Type B pancreatic cell (in vitro differentiated cells): ENCODE measurements around the gene SLC8A1. TPM values are rescaled to one million over a fixed set of nuclear protein-coding genes. Genes with fewer than 3 reads are reported as not detected.

ENCODE experiments used
- DNase-seq: peaks from one replicate; pipeline ENCODE4 v3.0.0; 2021; ENCODE audit warnings: mixed read lengths; ENCODE audit not compliant: unreplicated experiment; ENCODE audit errors: extremely low spot score
- H3K27ac Mint-ChIP-seq: 2 replicates; pipeline ENCODE4 v1.8.0; 2021; ENCODE audit warnings: mild to moderate bottlenecking, mixed read lengths
- H3K27me3 Mint-ChIP-seq: 2 replicates; pipeline ENCODE4 v1.8.0; 2021; ENCODE audit warnings: mixed read lengths
- H3K36me3 Mint-ChIP-seq: 2 replicates; pipeline ENCODE4 v1.8.0; 2021; ENCODE audit warnings: mixed read lengths
- H3K4me1 Mint-ChIP-seq: one replicate; pipeline ENCODE4 v1.8.0; 2021; ENCODE audit warnings: mixed read lengths; ENCODE audit not compliant: unreplicated experiment
- H3K4me3 Mint-ChIP-seq: 2 replicates; pipeline ENCODE4 v1.8.0; 2021; ENCODE audit warnings: mild to moderate bottlenecking, mixed read lengths
- H3K9me3 Mint-ChIP-seq: 2 replicates; pipeline ENCODE4 v1.8.0; 2021; ENCODE audit warnings: mixed read lengths
- total RNA-seq: library from RNA; stranded (reverse); gene quantifications from 2 replicates; pipeline ENCODE4 v1.2.1, GENCODE V29; 2021; ENCODE audit warnings: low replicate concordance
- TF ChIP-seq, protein P1 (sequence below): fragments of 200-600 bp; sonication (generic); conservative IDR thresholded peaks from 2 replicates; pipeline ENCODE4 v1.5.0; 2021; ENCODE audit warnings: antibody characterized with exemption, mild to moderate bottlenecking

SLC8A1 gene
- total RNA-seq, 1 donor from 2014 or later: 42.1 TPM

DNA sequence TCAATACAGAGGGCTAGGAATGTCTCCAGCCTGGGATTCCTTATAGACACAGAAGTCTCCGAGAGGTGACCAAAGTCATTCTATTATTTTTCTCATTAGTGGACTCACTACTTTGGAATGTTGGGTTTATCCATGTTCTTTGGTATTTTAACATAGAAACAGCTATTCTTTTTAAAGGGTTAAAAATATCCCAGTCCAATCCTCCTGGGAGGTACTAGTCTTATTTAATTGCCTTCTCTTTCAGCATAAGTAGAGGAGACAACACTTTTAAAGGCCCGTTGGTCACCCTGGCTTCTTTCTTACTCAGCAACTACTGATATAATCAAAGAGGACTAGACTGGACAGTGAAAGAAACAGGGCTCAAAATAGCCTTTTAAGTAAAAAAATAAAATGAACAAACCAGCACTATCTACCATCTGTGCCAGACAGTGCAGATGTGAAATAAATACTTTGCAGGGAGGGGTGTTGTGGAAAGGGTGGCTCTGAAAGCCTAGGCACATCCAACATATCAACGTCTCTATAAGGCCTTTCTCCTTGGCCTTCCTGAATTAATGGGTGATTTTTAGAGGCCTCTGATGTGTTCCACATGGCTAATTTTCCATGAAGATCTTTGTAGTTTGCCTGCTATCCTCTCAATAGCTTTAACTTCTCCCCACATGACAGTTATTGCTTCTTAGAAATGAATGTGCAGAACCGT is 338.5 kb downstream of the SLC8A1 start:
- H3K36me3 Mint-ChIP-seq: peaks cover 4% of the 10 kb centered on the region
- H3K27ac Mint-ChIP-seq: no peak overlapping the region
- DNase-seq: no peak
- H3K27me3 Mint-ChIP-seq: no peaks in the 10 kb centered on the region
- TF ChIP-seq, protein P1, sequence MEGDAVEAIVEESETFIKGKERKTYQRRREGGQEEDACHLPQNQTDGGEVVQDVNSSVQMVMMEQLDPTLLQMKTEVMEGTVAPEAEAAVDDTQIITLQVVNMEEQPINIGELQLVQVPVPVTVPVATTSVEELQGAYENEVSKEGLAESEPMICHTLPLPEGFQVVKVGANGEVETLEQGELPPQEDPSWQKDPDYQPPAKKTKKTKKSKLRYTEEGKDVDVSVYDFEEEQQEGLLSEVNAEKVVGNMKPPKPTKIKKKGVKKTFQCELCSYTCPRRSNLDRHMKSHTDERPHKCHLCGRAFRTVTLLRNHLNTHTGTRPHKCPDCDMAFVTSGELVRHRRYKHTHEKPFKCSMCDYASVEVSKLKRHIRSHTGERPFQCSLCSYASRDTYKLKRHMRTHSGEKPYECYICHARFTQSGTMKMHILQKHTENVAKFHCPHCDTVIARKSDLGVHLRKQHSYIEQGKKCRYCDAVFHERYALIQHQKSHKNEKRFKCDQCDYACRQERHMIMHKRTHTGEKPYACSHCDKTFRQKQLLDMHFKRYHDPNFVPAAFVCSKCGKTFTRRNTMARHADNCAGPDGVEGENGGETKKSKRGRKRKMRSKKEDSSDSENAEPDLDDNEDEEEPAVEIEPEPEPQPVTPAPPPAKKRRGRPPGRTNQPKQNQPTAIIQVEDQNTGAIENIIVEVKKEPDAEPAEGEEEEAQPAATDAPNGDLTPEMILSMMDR: no peak
- no peak overlapping the region for H3K4me3 Mint-ChIP-seq
- peaks cover 21% of the 10 kb centered on the region for H3K4me1 Mint-ChIP-seq
- no peaks in the 10 kb centered on the region for H3K9me3 Mint-ChIP-seq

DNA sequence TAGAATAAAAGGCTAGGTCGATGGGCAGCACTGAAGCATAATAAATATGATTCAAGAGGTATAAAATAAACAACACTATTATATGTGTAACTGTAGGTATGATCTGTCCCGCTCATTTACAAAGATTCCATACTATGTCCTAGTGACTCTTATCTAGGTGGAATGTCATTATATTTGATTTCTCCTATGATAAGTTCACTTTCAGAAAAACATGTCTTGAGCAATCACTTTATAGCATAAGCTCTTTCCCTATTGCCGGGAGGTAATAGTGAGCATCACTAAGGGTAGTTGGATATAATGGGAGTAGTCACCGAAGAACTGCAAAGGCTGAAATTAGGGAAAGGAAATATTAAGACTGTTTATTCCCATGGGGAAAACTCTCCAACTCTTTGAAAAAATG is 342.5 kb downstream of the SLC8A1 start:
- H3K4me1 Mint-ChIP-seq: peaks cover 25% of the 10 kb centered on the region
- no peak overlapping the region for H3K27ac Mint-ChIP-seq
- no peak for DNase-seq
- no peaks in the 10 kb centered on the region for H3K27me3 Mint-ChIP-seq
- TF ChIP-seq, protein P1: no peak
- H3K4me3 Mint-ChIP-seq: no peak overlapping the region
- no peaks in the 10 kb centered on the region for H3K9me3 Mint-ChIP-seq
- no peaks in the 10 kb centered on the region for H3K36me3 Mint-ChIP-seq

GRCh38 chr2:40108851-40109250 is 343.0 kb downstream of the SLC8A1 start:
- Mint-ChIP-seq H3K4me3 (no peak overlapping the region), H3K27me3 (no peaks in the 10 kb centered on the region), H3K36me3 (no peaks in the 10 kb centered on the region), H3K4me1 (peaks cover 20% of the 10 kb centered on the region), H3K9me3 (no peaks in the 10 kb centered on the region), H3K27ac (no peak overlapping the region)
- no peak for DNase-seq
- TF ChIP-seq, protein P1: no peak

GRCh38 chr2:40106061-40106460 is 345.8 kb downstream of the SLC8A1 start:
- DNase-seq: no peak

DNA sequence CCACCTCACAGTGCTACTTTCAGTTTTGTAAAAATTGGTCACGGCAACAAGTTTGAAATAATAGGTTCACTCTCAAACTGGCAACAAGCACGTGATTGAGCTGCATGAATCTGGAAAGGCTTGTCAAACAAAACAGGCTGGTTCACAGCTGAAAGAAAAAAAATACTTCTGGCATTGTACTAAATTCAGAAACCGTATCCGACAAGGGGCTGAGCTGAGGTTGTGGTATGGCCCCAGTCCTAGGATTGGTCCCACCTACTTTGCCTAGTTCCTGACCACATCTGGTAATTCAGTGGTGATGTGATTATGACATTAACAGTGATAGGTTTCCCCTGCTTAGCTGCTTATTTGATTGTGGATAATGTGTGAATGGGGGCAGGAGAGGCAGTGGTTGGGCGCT is 346.3 kb downstream of the SLC8A1 start:
- TF ChIP-seq, protein P1: no peak
- no peak for DNase-seq
- no peak overlapping the region for H3K4me3 Mint-ChIP-seq
- H3K9me3 Mint-ChIP-seq: no peaks in the 10 kb centered on the region
- peaks cover 22% of the 10 kb centered on the region for H3K4me1 Mint-ChIP-seq
- no peak overlapping the region for H3K27ac Mint-ChIP-seq
- H3K36me3 Mint-ChIP-seq: no peaks in the 10 kb centered on the region
- H3K27me3 Mint-ChIP-seq: no peaks in the 10 kb centered on the region

More at GRCh38 chr2:40106061-40106460, 345.8 kb downstream of the SLC8A1 start:
- Mint-ChIP-seq H3K27me3 (no peaks in the 10 kb centered on the region), H3K4me1 (peaks cover 17% of the 10 kb centered on the region), H3K9me3 (no peaks in the 10 kb centered on the region), H3K4me3 (no peak overlapping the region), H3K27ac (no peak overlapping the region), H3K36me3 (no peaks in the 10 kb centered on the region)
- TF ChIP-seq, protein P1: no peak

DNA sequence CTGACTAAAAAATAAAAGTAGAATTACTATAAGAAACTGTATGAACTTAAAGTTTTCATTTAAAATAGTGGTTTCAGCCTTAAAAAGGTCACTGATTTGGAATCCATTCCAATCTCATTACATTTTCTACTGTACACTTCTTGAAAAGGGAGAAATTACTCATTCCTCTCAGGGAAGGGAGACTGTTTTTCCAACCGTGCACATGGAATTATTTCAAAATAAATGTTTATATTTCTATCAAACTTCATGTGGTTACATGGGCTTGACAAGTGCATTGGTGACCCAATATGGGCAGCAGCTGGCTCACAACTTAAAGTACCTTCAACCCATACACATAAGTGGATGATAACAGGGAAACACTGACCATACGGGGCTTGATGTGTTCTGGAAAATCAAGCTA is 348.3 kb downstream of the SLC8A1 start:
- H3K9me3 Mint-ChIP-seq: no peaks in the 10 kb centered on the region

More for the DNA sequence above, 348.3 kb downstream of the SLC8A1 start:
- Mint-ChIP-seq H3K4me1 (peaks cover 18% of the 10 kb centered on the region), H3K36me3 (no peaks in the 10 kb centered on the region), H3K4me3 (no peak overlapping the region), H3K27ac (no peak overlapping the region), H3K27me3 (no peaks in the 10 kb centered on the region)
- DNase-seq: no peak
- TF ChIP-seq, protein P1: no peak
